ENCODE results near the gene TEX2. TPM values are rescaled to one million over a fixed set of nuclear protein-coding genes. Genes with fewer than 3 reads are reported as not detected.

Gene TEX2
- total RNA-seq, 1 donor from 2014 or later: 17.3 TPM

- intact Hi-C loops (cut with micrococcal nuclease): loop anchor here (2.0 kb wide), 1 partner anchor 37 kb away; no protein-coding TSS in a partner anchor
Measured at GRCh38 chr17:64120159-64120810, 142.8 kb downstream of the TEX2 start.

- intact Hi-C loops (cut with micrococcal nuclease): no loop called here
Measured at GRCh38 chr17:64117981-64118979, 144.8 kb downstream of the TEX2 start.

- intact Hi-C loops (cut with micrococcal nuclease): loop anchor here (1.0 kb wide), 1 partner anchor 14 kb away; the partner anchor contains the start of gene ERN1
Measured at GRCh38 chr17:64115822-64116534, 147.1 kb downstream of the TEX2 start.

- intact Hi-C loops (cut with micrococcal nuclease): no loop called here
Measured at GRCh38 chr17:64115043-64115698, 147.9 kb downstream of the TEX2 start.

- intact Hi-C loops (cut with micrococcal nuclease): no loop called here
Measured at GRCh38 chr17:64113006-64113405, 150.1 kb downstream of the TEX2 start.

GRCh38 chr17:64111831-64112230 is 151.2 kb downstream of the TEX2 start:
- intact Hi-C loops (cut with micrococcal nuclease): no loop called here

GRCh38 chr17:64110379-64111152 is 152.5 kb downstream of the TEX2 start:
- intact Hi-C loops (cut with micrococcal nuclease): no loop called here

GRCh38 chr17:64109400-64109799 is 153.7 kb downstream of the TEX2 start:
- intact Hi-C loops (cut with micrococcal nuclease): no loop called here

- intact Hi-C loops (cut with micrococcal nuclease): no loop called here
Measured at GRCh38 chr17:64107500-64108236, 155.4 kb downstream of the TEX2 start.

GRCh38 chr17:64106918-64107317 is 156.1 kb downstream of the TEX2 start:
- intact Hi-C loops (cut with micrococcal nuclease): no loop called here

GRCh38 chr17:64103391-64104364 is 159.4 kb downstream of the TEX2 start:
- intact Hi-C loops (cut with micrococcal nuclease): no loop called here

GRCh38 chr17:64102627-64103390 is 160.3 kb downstream of the TEX2 start:
- intact Hi-C loops (cut with micrococcal nuclease): no loop called here

GRCh38 chr17:64099543-64099942 is 163.5 kb downstream of the TEX2 start:
- intact Hi-C loops (cut with micrococcal nuclease): no loop called here
